GM21528 (cell line): Measurements from ENCODE around the gene FBXL16.

Experiments used
- ATAC-seq: cut with Tn5 transposase; IDR thresholded peaks from one replicate; pipeline ENCODE4 v1.9.1; 2021; ENCODE audit warnings: mild to moderate bottlenecking, moderate library complexity; ENCODE audit not compliant: unreplicated experiment, low FRiP score

The FBXL16 gene

GRCh38 chr16:711548-712320, 6.1 kb upstream of the FBXL16 start:
- no peak for ATAC-seq

GRCh38 chr16:711084-711483, 5.5 kb upstream of the FBXL16 start:
- no peak for ATAC-seq

- ATAC-seq: no peak
Measured at GRCh38 chr16:710500-711075, 5.0 kb upstream of the FBXL16 start.

- ATAC-seq: no peak
Measured at GRCh38 chr16:709566-710499, 4.2 kb upstream of the FBXL16 start.

- no peak for ATAC-seq
Measured at GRCh38 chr16:708959-709358, 3.4 kb upstream of the FBXL16 start.

- ATAC-seq: no peak
Measured at GRCh38 chr16:708019-708418, 2.4 kb upstream of the FBXL16 start.

GRCh38 chr16:707062-707538, 1.5 kb upstream of the FBXL16 start:
- ATAC-seq: no peak

- no peak for ATAC-seq
Measured at GRCh38 chr16:706189-707061, 824 bp upstream of the FBXL16 start.

- ATAC-seq: no peak
Measured at GRCh38 chr16:704552-705380, 835 bp downstream of the FBXL16 start.

GRCh38 chr16:704047-704446, 1.6 kb downstream of the FBXL16 start:
- ATAC-seq: no peak

- no peak for ATAC-seq
Measured at GRCh38 chr16:703406-703805, 2.2 kb downstream of the FBXL16 start.

GRCh38 chr16:702341-702740, 3.3 kb downstream of the FBXL16 start:
- ATAC-seq: no peak

- no peak for ATAC-seq
Measured at GRCh38 chr16:700684-701584, 4.7 kb downstream of the FBXL16 start.

GRCh38 chr16:698911-699671, 6.5 kb downstream of the FBXL16 start:
- ATAC-seq: no peak

- no peak for ATAC-seq
Measured at GRCh38 chr16:695355-696089, 10.1 kb downstream of the FBXL16 start.

- ATAC-seq: no peak
Measured at GRCh38 chr16:694863-695354, 10.7 kb downstream of the FBXL16 start.
